Vagina (tissue), 2 donors: Measurements from ENCODE around the gene DGKI.

Source experiments
- CTCF ChIP-seq, 3 experiments: fragments of 450-650 bp in 2 of 3; fragments of 200-600 bp in 1 of 3; sonication (generic) in 1 of 3; IDR thresholded peaks; one replicate each; pipeline ENCODE4 v1.5.1; 2017 to 2019; ENCODE audit warnings: antibody characterized with exemption in 3 of 3, mild to moderate bottlenecking in 2 of 3, moderate library complexity in 2 of 3
- POLR2A ChIP-seq, 2 donors: fragments of 450-650 bp; IDR thresholded peaks; one replicate each; pipeline ENCODE4 v1.6.1; 2017; ENCODE audit warnings: antibody characterized with exemption in 2 of 2, mild to moderate bottlenecking in 2 of 2, moderate library complexity in 2 of 2
- POLR2AphosphoS5 ChIP-seq, 2 donors: sonication (generic); formaldehyde crosslinking; IDR thresholded peaks; one replicate each; pipeline ENCODE4 v1.9.0; 2017; ENCODE audit warnings: antibody characterized with exemption in 2 of 2, mild to moderate bottlenecking in 2 of 2, low read depth in 1 of 2; ENCODE audit not compliant: insufficient read depth in 1 of 2

GRCh38 chr7:137743021-137743420 is 103.8 kb downstream of the DGKI start:
- TF ChIP-seq CTCF (IDR thresholded peaks at IDR 0.05), result no peak
- no peak for TF ChIP-seq POLR2AphosphoS5 (IDR thresholded peaks at IDR 0.05; ENCODE audit: insufficient read depth in 1 of 2, low read depth in 1 of 2)
- TF ChIP-seq POLR2A (IDR thresholded peaks at IDR 0.05), result no peak
